ENCODE measurements around the gene PCDHB15.
"Not testable (repeated sequence)": the region's sequence is repeated elsewhere in the genome, so short reads cannot be mapped to it uniquely, and the experiment has no call there.

The PCDHB15 gene

DNA sequence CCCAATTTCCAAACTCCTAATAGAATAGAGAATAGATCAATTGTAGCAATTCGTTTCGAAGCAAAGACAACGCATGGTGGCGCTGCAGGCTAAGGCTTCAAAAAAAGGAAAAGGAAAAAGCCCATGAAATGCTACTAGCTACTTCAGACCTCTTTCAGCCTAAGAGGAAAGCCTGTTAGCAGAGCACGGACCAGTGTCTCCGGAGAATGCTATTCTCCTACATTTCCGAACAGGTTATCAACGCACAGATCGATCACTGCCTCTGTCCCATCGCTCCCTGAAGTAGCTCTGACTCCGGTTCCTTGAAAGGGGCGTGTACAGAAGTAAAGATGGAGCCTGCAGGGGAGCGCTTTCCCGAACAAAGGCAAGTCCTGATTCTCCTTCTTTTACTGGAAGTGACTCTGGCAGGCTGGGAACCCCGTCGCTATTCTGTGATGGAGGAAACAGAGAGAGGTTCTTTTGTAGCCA, at the start of gene PCDHB15:
Gene PCDHB15, plus strand, starts transcription at position 146 of the 468 bp plus-strand sequence. Its CDS starts 184 bp downstream, at position 330.
- peak; percentile 54 for DNase-seq (ENCODE audit: low spot score)

DNA sequence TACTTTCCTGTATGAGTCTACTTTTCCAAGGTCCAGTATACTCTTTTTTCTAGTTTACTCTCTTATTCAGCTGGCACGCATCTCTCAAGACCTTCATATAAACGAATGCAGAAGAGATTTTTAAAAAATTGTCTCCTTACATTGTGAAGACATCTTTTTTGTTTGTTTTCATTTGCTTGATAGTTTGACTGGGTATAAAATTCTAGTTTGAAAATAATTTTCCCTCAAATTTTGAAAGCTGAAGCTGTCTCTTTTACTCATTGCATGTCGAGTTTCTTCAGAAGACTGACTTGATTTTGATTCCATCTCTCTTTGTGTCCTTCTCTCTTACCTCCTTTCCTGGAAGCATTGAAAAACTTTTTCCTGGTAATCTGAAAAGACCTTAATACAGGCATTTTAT, 48.8 kb upstream of the PCDHB15 start:
- DNase-seq (ENCODE audit: low spot score): no peak

DNA sequence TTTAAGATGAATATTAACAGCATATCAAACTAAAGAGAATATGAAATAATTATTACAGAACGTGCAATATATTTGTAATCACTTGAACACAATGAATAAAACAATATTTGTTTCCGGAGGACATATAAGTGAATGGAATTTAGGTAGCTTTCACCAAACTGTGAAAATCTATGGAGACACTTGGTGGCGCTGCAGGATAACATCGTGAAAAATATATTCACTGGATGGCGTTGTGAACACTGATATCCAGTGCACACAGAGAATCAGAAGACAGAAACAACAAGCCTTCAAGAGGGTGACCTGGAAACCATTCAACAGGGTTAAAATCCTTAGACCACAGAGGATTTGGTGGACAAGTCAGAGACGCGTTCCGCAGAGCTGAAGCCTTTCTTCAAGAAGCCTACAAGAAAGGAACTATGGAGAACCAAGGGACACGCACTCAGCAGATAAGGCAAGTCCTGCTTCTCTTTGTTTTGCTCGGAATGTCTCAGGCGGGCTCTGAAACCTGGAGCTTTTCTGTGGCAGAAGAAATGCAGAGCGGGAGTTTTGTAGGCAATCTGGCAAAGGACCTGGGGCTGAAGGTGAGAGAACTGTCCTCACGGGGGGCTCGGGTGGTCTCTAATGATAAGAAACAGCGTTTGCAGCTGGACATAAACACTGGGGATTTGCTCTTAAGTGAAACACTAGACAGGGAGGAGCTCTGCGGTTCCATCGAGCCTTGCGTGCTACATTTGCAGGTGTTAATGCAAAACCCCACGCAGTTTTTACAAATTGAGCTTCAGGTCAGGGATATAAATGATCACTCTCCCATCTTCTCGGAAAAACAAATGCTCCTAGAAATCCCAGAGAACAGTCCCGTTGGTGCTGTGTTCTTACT, 45.6 kb upstream of the PCDHB15 start, which contains the start of gene PCDHB11:
Gene PCDHB11, plus strand, starts transcription at position 269 of the 877 bp plus-strand sequence. Its CDS starts 148 bp downstream, at position 417.
- peak; percentile 77 for DNase-seq (ENCODE audit: low spot score)

DNA sequence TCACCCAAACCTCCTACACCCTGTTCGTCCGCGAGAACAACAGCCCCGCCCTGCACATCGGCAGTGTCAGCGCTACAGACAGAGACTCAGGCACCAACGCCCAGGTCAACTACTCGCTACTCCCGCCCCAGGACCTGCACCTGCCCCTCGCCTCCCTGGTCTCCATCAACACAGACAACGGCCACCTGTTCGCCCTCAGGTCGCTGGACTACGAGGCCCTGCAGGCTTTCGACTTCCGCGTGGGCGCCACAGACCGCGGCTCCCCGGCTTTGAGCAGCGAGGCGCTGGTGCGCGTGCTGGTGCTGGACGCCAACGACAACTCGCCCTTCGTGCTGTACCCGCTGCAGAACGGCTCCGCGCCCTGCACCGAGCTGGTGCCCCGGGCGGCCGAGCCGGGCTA, 44.1 kb upstream of the PCDHB15 start:
- not testable (repeated sequence) for DNase-seq (ENCODE audit: low spot score)

DNA sequence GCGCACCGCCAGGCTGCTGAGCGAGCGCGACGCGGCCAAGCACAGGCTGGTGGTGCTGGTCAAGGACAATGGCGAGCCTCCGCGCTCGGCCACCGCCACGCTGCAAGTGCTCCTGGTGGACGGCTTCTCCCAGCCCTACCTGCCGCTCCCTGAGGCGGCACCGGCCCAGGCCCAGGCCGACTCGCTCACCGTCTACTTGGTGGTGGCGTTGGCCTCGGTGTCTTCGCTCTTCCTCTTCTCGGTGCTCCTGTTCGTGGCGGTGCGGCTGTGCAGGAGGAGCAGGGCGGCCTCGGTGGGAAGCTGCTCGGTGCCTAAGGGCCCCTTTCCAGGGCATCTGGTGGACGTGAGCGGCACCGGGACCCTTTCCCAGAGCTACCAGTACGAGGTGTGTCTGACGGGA, 43.5 kb upstream of the PCDHB15 start:
- DNase-seq (ENCODE audit: low spot score): not testable (repeated sequence)

DNA sequence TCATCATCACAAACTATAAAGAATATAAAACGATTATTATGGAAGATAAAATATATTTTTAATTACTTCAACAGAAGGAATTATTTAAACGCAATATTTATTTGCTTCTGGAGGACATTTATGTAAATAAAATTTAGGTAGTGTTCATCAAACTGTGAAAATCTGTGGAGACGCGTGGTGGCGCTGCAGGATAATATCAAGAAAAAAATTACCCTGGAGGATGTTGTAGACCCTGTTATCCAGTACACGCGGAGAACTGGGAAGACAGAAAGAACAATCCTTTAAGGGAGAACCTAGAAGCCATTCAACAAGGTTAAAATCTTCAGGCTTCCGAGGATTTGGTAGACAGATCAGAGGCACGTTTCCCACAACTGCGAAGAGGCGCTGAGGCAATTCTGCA, 36.7 kb upstream of the PCDHB15 start, which contains the start of gene PCDHB12:
Gene PCDHB12, plus strand, starts transcription at position 242 of the 400 bp plus-strand sequence. CDS start 189 bp downstream, outside the sequence.
- DNase-seq (ENCODE audit: low spot score): peak; percentile 43

DNA sequence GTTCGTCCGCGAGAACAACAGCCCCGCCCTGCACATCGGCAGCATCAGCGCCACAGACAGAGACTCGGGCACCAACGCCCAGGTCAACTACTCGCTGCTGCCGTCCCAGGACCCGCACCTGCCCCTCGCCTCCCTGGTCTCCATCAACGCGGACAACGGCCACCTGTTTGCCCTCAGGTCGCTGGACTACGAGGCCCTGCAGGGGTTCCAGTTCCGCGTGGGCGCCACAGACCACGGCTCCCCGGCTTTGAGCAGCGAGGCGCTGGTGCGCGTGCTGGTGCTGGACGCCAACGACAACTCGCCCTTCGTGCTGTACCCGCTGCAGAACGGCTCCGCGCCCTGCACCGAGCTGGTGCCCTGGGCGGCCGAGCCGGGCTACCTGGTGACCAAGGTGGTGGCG, 34.9 kb upstream of the PCDHB15 start:
- not testable (repeated sequence) for DNase-seq (ENCODE audit: low spot score)

DNA sequence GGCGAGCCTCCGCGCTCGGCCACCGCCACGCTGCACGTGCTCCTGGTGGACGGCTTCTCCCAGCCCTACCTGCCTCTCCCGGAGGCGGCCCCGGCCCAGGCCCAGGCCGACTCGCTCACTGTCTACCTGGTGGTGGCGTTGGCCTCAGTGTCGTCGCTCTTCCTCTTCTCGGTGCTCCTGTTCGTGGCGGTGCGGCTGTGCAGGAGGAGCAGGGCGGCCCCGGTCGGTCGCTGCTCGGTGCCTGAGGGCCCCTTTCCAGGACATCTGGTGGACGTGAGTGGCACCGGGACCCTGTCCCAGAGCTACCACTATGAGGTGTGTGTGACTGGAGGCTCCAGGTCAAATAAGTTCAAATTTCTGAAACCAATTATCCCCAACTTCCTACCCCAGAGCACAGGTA, 34.3 kb upstream of the PCDHB15 start:
- not testable (repeated sequence) for DNase-seq (ENCODE audit: low spot score)

DNA sequence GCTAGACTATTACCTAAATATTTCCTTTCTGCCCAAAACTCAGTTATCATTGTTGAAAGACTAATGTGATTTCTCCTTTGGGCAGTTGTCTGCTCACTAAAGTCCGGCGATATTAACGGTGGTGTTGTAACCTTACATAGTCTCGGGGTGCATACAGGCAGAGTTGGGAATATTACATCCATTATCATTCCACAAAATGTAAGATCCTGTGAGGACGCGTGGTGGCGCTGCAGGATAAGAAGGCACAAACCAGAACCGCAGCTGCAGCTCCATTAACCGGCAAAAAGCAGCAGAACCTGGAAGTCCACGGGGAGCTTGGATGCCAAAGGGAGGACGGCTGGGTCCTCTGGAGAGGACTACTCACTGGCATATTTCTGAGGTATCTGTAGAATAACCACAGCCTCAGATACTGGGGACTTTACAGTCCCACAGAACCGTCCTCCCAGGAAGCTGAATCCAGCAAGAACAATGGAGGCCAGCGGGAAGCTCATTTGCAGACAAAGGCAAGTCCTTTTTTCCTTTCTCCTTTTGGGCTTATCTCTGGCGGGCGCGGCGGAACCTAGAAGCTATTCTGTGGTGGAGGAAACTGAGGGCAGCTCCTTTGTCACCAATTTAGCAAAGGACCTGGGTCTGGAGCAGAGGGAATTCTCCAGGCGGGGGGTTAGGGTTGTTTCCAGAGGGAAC, 31.4 kb upstream of the PCDHB15 start, which contains the start of gene PCDHB13:
Gene PCDHB13, plus strand, starts transcription at position 264 of the 684 bp plus-strand sequence. Its CDS starts 205 bp downstream, at position 469.
- peak; percentile 59 for DNase-seq (ENCODE audit: low spot score)

DNA sequence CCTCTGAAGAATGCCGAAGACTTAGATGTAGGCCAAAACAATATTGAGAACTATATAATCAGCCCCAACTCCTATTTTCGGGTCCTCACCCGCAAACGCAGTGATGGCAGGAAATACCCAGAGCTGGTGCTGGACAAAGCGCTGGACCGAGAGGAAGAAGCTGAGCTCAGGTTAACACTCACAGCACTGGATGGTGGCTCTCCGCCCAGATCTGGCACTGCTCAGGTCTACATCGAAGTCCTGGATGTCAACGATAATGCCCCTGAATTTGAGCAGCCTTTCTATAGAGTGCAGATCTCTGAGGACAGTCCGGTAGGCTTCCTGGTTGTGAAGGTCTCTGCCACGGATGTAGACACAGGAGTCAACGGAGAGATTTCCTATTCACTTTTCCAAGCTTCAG, 30.6 kb upstream of the PCDHB15 start:
- not testable (repeated sequence) for DNase-seq (ENCODE audit: low spot score)

DNA sequence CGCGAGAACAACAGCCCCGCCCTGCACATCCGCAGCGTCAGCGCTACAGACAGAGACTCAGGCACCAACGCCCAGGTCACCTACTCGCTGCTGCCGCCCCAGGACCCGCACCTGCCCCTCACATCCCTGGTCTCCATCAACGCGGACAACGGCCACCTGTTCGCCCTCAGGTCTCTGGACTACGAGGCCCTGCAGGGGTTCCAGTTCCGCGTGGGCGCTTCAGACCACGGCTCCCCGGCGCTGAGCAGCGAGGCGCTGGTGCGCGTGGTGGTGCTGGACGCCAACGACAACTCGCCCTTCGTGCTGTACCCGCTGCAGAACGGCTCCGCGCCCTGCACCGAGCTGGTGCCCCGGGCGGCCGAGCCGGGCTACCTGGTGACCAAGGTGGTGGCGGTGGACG, 29.7 kb upstream of the PCDHB15 start:
- DNase-seq (ENCODE audit: low spot score): not testable (repeated sequence)

DNA sequence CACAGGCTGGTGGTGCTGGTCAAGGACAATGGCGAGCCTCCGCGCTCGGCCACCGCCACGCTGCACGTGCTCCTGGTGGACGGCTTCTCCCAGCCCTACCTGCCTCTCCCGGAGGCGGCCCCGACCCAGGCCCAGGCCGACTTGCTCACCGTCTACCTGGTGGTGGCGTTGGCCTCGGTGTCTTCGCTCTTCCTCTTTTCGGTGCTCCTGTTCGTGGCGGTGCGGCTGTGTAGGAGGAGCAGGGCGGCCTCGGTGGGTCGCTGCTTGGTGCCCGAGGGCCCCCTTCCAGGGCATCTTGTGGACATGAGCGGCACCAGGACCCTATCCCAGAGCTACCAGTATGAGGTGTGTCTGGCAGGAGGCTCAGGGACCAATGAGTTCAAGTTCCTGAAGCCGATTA, 29.2 kb upstream of the PCDHB15 start:
- DNase-seq (ENCODE audit: low spot score): not testable (repeated sequence)

DNA sequence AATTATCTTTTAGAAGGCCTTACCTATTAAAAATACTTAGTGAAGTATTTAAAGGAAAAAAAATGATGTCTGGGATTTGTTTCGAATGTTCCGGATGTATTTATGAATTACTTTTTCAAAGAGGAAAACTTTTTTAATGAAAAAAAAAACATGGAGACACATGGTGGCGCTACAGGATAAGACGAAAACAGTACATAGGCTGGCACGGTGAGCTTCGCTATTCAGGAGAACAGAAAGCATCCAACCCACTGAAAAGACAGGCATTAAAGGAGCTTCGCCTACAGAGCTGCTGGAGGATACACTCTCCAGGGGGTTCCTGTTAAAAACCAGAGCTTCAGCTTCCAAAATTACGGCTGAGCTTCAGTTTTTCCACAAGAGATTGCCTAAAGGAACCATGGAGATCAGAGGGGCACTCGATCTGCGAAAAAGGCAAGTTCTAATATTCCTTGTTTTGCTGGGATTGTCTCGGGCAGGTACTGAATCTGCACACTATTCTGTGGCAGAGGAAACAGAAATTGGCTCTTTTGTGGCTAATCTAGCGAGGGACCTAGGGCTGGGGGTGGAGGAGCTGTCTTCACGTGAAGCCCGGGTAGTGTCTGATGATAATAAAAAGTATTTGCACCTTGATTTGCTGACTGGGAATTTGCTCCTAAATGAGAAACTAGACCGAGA, 21.9 kb upstream of the PCDHB15 start, which contains the start of gene PCDHB14:
Gene PCDHB14, plus strand, starts transcription at position 232 of the 672 bp plus-strand sequence. Its CDS starts 163 bp downstream, at position 395.
- DNase-seq (ENCODE audit: low spot score): peak; percentile 58

DNA sequence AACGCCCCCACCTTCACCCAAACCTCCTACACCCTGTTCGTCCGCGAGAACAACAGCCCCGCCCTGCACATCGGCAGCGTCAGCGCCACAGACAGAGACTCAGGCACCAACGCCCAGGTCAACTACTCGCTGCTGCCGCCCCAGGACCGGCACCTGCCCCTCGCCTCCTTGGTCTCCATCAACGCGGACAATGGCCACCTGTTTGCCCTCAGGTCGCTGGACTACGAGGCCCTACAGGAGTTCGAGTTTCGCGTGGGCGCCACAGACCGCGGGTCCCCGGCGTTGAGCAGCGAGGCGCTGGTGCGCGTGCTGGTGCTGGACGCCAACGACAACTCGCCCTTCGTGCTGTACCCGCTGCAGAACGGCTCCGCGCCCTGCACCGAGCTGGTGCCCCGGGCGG, 20.4 kb upstream of the PCDHB15 start:
- DNase-seq (ENCODE audit: low spot score): not testable (repeated sequence)

DNA sequence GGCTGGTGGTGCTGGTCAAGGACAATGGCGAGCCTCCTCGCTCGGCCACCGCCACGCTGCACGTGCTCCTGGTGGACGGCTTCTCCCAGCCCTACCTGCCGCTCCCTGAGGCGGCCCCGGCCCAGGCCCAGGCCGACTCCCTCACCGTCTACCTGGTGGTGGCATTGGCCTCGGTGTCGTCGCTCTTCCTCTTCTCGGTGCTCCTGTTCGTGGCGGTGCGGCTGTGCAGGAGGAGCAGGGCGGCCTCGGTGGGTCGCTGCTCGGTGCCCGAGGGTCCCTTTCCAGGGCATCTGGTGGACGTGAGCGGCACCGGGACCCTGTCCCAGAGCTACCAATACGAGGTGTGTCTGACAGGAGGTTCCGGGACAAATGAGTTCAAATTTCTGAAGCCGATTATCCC, 19.8 kb upstream of the PCDHB15 start:
- not testable (repeated sequence) for DNase-seq (ENCODE audit: low spot score)

DNA sequence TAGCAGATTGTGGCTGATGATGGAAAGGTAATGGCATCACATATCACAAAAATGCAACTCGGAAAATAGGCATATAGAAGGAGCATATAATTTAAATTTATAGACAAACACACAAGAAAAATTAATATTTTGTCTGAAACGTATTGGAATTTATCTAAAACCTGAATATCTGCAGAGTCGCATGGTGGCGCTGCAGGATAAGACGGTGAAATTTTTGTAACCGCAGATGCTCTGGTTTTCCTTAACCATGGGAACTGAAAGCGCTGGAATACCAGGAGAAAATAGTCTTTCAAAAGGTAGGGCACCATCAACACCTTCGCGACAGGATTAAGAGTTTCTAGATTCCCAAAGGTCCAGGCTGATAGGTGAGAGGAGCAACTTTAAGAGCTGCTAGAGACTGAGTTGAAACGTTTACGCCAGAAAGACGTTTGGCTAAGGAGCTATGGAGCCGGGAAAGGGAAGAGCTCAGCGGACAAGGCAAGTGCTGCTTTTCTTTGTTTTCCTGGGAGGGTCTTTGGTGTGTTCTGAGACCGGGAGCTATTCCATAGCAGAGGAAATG, 11.0 kb upstream of the PCDHB15 start:
- no peak for DNase-seq (ENCODE audit: low spot score)

DNA sequence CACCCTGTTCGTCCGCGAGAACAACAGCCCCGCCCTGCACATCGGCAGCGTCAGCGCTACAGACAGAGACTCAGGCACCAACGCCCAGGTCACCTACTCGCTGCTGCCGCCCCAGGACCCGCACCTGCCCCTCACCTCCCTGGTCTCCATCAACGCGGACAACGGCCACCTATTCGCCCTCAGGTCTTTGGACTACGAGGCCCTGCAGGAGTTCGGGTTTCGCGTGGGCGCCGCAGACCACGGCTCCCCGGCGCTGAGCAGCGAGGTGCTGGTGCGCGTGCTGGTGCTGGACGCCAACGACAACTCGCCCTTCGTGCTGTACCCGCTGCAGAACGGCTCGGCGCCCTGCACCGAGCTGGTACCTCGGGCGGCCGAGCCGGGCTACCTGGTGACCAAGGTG, 9.3 kb upstream of the PCDHB15 start:
- not testable (repeated sequence) for DNase-seq (ENCODE audit: low spot score)

DNA sequence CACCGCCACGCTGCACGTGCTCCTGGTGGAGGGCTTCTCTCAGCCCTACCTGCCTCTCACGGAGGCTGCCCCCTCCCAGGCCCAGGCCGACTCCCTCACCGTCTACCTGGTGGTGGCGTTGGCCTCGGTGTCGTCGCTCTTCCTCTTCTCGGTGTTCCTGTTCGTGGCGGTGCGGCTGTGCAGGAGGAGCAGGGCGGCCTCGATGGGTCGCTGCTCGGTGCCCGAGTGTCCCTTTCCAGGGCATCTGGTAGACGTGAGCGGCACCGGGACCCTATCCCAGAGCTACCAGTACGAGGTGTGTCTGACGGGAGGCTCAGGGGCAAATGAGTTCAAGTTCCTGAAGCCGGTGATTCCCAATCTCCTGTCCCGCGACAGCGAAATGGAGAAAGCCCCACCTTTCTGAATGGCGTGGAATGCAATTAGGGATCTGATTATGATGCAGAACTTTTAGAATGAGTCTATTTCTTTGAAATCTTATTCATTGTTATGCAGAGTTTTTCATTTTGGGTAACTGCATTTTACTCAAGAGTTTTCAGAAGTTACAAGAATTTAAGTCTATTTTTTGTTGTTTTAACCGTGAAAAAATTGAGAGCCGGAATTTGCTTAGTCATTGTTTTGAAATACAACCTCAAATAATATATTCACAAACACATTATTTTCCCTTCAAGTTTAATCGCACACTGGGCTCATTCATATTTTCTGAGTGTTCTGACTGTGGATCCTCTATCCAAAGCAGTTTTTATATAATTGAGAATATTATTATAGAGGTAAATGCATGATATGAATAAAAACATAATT, 8.5 kb upstream of the PCDHB15 start:
- DNase-seq (ENCODE audit: low spot score): no peak

DNA sequence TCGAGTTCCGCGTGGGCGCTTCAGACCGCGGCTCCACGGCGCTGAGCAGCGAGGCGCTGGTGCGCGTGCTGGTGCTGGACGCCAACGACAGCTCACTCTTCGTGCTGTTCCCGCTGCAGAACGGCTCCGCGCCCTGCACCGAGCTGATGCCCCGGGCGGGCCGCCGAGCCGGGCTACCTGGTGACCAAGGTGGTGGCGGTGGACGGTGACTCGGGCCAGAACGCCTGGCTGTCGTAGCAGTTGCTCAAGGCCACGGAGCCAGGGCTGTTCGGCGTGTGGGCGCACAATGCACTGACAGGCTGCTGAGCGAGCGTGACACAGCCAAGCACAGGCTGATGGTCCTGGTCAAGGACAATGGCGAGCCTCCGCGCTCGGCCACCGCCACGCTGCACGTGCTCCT, 3.7 kb upstream of the PCDHB15 start:
- no peak for DNase-seq (ENCODE audit: low spot score)

DNA sequence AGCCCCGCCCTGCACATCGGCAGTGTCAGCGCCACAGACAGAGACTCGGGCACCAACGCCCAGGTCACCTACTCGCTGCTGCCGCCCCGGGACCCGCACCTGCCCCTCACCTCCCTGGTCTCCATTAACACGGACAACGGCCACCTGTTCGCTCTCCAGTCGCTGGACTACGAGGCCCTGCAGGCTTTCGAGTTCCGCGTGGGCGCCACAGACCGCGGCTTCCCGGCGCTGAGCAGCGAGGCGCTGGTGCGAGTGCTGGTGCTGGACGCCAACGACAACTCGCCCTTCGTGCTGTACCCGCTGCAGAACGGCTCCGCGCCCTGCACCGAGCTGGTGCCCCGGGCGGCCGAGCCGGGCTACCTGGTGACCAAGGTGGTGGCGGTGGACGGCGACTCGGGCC, 1.8 kb downstream of the PCDHB15 start:
- DNase-seq (ENCODE audit: low spot score): not testable (repeated sequence)

DNA sequence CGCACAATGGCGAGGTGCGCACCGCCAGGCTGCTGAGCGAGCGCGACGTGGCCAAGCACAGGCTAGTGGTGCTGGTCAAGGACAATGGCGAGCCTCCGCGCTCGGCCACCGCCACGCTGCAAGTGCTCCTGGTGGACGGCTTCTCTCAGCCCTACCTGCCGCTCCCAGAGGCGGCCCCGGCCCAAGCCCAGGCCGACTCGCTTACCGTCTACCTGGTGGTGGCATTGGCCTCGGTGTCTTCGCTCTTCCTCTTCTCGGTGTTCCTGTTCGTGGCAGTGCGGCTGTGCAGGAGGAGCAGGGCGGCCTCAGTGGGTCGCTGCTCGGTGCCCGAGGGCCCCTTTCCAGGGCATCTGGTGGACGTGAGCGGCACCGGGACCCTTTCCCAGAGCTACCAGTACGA, 2.2 kb downstream of the PCDHB15 start:
- not testable (repeated sequence) for DNase-seq (ENCODE audit: low spot score)

Data from HuH-7 (cell line).